HG03521 (cell line): ENCODE results near the gene MUC13.
A peak's percentile ranks its signal among the peaks of the same experiment; 100 is the strongest.

Experiments used
- ATAC-seq: cut with Tn5 transposase; IDR thresholded peaks from one replicate; pipeline ENCODE4 v1.9.1; 2021; ENCODE audit warnings: mild to moderate bottlenecking, moderate library complexity; ENCODE audit not compliant: unreplicated experiment

Gene MUC13

GRCh38 chr3:124904835-124905492, 29.6 kb downstream of the MUC13 start:
- ATAC-seq = no peak

- ATAC-seq = no peak
Measured at GRCh38 chr3:124903896-124904834, 30.4 kb downstream of the MUC13 start.

GRCh38 chr3:124896824-124897526, 37.6 kb downstream of the MUC13 start:
- ATAC-seq = no peak

GRCh38 chr3:124895756-124896155, 38.8 kb downstream of the MUC13 start:
- no peak for ATAC-seq

GRCh38 chr3:124893526-124893925, 41.0 kb downstream of the MUC13 start:
- no peak for ATAC-seq

- ATAC-seq = no peak
Measured at GRCh38 chr3:124890573-124891190, 43.9 kb downstream of the MUC13 start.

- ATAC-seq = no peak
Measured at GRCh38 chr3:124888482-124889441, 45.8 kb downstream of the MUC13 start.

- no peak for ATAC-seq
Measured at GRCh38 chr3:124887932-124888298, 46.6 kb downstream of the MUC13 start.

GRCh38 chr3:124887177-124887931, 47.2 kb downstream of the MUC13 start, which contains the start of gene ITGB5:
ITGB5 (minus strand) TSS chr3:124887365; CDS start chr3:124887000, 365 bp downstream.
- ATAC-seq = peak; percentile 56

- ATAC-seq = peak; percentile 40
Measured at GRCh38 chr3:124886168-124887056, 48.1 kb downstream of the MUC13 start.

- no peak for ATAC-seq
Measured at GRCh38 chr3:124885466-124886167, 48.9 kb downstream of the MUC13 start.

- no peak for ATAC-seq
Measured at GRCh38 chr3:124884474-124885101, 50.0 kb downstream of the MUC13 start.

GRCh38 chr3:124883766-124884473, 50.6 kb downstream of the MUC13 start:
- ATAC-seq = no peak

- no peak for ATAC-seq
Measured at GRCh38 chr3:124882816-124883747, 51.5 kb downstream of the MUC13 start.

- no peak for ATAC-seq
Measured at GRCh38 chr3:124881976-124882697, 52.4 kb downstream of the MUC13 start.
